NCI-H2227 treated with DMSO at 0.1 percent for 48 hours (cell line): ENCODE data around the gene SPC24.
A peak's percentile ranks its signal among the peaks of the same experiment; 100 is the strongest.

Source experiments
- DNase-seq: peaks from one replicate; lab custom pipeline; 2025; lab: John Stamatoyannopoulos, UW

Gene SPC24, protein sequence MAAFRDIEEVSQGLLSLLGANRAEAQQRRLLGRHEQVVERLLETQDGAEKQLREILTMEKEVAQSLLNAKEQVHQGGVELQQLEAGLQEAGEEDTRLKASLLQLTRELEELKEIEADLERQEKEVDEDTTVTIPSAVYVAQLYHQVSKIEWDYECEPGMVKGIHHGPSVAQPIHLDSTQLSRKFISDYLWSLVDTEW

DNA sequence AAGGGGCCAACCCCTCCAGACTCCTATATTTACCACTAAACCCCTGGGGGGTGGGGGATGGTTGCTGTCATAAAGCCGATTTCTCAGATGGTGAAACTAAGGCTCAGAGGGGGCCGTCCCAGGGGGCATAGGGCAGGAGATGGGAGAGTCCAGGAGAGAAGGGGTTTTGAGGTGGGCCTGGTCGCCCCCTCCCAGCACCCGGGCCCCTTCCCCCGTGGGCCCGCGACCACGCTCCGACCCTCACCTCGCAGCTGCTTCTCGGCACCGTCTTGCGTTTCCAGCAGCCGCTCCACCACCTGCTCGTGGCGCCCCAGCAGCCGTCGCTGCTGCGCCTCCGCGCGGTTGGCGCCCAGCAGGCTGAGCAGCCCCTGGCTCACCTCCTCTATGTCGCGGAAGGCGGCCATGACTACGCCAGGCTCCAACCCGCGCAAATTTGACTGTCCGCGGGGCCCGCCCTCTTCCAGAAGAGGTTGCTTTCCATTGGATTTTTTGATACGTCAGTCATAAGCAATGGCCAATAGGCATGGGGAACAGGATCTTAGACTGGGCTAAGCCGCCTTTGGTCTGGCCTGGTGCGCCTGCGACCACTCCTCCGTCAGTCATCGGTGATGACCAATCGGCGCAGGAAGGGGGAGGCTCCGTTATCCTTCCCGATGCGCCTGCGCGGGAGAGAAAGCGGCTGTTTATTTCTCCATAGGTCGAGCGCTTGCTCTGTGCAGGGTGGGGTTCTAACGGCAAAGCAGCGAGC lies at the start of gene SPC24:
TSS of gene SPC24 (minus strand) at position 410 of the 748 bp plus-strand sequence. CDS start at position 404, 6 bp downstream.
- peak; percentile 92 for DNase-seq

DNA sequence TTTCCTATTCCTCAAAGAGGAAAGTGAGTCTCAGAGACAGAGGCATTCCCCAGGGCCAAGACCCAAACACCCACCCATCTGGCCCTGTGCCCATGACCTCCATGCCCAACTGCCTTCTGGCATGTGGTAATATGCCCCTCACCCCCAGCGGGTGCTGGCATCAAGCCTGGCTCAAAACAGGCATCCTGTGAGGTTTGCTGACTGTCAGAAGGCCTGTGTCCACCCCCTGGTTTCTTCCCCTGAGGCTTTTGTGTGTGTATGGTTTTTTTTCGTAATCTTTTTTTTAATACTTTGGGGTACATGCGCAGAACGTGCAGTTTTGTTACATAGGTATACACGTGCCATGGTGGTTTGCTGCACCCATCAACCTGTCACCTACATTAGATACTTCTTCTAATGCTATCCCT lies 49.4 kb upstream of the SPC24 start:
- DNase-seq, result no peak

DNA sequence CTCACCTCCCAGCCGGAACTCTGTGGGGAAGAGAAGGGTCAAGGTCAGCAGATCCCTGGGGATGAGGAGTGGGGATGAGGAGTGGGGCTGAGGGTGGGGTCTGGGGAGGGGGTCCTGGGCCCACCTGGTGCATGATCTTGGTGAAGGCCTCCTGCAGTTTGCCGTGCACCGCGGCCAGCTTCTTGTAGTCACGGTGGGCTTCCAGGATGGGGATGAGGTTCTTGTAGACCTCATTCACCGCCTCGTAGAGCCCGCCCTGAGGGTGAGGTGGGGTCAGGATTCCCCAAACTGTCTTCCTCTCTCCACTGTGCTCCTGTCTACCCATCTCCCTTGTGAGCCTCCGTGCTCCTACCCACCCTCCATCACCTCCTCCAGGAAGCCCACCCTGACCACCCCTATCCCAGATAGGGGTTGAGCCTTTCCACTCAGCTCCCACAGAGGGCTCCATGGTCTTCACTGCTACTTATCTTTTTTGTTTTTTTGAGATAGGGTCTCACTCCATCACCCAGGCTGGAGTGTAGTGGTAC lies 48.6 kb upstream of the SPC24 start:
- DNase-seq, result no peak

DNA sequence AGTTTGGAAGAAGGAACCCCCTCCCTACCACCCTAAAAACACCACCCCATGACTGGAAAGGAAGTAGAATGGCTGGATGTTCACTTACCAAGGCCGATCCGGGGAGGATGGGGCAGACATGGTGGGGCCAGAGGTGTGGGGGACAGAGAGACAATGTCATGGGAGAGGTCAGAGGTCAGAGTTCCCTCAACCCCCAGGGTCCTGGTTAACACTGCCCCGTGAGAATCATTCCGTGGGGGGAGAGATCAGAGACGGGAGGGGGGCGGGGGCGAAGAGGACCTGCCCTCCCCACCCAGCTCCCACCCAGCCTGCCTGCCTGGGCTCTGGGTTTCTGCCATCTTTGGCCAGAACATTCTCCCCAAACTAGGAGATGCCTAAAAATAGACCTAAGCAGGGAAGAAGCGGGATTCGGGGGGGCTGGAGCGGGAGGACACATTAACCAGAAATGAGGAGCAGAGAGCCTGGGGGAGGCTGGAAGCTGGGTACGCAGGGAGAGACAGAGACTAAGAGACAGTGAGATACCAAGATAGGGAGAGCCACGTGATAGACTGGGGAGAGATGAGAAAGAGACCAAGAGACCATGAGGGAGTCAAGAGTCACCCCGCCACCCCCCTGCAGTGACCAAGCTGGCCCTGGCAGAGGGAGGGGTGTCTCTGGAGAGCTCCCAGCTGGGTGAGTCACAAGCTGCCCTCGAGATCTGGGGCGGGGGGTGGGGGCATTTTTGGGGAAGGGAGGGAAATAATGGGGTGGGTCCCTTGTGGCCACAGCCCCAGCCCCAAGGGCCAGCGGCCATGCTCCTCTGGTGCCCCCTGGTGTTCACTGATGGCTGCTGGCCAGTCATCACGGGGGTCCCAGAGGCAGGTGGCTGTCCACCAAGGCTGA lies 47.9 kb upstream of the SPC24 start:
- DNase-seq, result no peak

DNA sequence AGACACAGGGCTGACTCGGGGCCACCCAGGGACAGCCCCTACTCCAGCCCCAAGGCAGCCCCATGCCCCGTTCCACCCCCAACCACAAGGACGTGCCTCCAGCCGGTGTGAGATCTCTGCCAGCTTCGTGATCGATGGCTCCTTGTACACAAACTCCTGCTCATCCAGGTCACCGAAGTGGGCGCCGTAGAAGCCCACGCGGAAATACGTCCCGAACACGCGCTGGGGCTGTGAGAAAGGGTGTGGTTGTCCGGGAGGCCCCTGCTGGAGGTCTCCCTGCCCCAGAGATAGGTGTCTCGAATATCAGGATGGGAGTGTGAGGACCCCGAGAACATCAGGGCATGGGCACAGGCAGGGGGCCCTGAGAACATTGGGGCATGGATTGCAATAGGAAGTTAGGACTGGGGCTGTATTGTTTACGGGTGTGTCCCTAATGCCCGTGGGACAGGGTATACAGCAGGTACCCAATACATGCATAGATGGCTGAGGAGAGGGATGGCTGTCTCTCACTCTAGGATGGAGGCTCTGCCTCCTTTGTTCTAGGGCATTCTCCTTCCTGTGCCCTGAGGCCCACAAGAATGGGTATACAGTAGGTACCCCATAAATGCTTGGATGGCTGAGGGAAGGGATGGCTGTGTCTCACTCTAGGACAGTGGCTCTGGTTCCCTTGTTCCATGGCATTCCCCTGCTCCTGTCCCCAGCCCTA lies 47.1 kb upstream of the SPC24 start:
- no peak for DNase-seq

DNA sequence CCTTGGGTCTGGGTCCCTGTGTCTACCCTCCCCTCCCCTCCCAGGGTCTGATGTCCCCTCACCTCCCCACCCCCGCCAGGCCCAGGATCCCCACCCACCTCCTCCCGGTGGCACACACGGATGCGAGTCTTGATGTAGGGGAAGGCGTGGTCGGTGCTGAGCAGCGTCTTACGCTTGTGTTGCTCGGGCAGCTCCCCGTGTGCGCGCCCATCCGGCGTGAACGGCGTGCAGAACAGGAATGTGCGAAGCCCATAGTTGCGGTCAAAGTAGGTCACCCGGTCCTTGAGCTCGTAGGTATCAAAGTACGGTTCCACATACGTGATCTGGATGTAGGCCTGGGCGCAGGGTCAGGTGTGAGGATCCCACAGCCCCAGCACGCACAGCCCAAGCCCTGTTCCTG lies 46.2 kb upstream of the SPC24 start:
- no peak for DNase-seq

DNA sequence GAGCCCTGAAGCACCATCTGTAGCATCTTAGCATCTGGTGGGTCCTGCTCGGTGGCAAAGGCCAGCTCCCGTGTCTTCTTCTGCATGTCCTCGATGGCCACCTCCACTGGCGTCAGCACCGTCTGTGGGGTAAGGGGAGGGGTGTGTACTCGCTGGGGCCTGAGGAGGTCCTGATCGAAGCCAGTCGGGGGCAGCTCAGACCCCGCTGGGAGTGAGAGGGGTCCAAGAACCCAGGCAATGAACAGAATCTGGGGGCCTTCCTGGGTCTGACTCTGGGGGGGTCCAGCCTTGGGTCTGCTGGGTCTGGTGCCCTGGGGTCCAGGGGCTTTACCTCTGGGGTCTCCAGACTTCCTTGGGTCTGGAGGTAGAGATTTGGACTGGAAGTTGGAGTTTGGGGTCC lies 45.3 kb upstream of the SPC24 start:
- DNase-seq, result no peak

DNA sequence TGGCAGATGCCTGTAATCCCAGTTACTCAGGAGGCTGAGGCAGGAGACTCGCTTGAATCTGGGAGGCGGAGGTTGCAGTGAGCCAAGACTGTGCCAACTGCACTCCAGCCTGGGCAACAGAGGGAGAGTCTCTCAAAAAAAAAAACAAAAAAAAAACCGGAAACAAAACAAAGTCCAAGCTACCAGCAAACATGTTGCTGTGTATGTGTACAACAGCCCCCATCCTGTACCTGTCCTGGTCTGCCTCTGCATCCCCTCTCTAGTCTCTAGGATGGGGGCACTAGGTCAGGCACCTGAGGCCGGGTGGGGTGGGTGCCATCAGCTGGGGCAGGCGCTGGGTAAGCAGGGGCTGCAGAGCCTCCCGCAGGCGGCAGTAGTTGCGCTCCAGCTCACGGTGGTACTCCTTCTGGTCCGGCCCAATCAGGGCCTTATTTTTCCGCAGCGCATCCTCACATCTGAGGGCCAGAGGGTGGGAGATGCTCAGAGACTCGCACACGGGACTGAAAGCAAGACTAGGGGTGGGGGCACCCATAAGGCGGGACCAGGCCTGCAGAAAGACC lies 44.5 kb upstream of the SPC24 start:
- DNase-seq, result no peak

DNA sequence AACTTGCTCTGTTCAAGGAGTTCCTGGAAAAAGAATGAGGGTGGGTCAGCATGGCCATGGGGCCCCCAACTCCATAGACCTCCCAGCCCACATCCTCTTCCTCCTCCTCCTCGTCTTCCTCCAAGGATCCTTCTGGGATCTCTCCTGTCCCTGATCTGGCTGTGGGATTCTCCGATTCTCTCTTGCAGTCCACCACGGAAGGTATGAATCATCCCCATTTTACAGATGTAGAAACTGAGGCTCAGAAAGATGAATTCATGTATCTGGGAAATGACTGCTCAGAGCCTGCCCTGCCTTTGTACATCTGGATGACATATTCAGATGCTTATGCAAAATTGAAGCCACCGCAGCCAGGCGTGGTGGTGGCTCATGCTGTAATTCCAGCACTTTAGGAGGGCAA lies 43.9 kb upstream of the SPC24 start:
- no peak for DNase-seq

DNA sequence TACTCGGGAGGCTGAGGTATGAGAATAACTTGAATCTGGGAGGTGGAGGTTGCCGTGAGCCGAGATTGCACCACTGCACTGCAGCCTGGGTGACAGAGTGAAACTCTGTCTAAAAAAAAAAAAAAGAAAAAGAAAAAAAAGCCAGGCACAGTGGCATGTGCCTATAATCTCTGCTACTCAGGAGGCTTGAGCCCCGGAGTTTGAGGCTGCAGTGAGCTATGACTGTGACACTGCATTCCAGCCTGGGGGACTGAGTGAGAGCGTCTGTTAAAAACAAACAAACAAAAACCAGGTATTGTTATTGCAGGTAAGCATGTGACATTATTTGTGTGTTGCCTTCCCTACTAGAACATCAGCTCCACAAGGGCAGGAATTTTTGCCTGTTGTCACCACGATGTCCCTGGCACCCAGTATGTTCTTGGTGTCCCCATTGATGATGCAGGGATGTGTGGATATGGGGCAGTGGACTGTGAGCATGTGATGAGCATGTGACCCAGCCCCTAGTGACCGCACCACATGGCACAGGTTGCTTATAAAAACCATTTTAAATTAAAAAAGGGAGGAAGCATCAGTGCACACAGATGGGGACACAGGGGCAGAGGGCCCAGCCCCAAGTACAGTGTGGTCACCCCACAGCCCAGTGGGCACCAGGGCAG lies 43.3 kb upstream of the SPC24 start:
- DNase-seq, result no peak

DNA sequence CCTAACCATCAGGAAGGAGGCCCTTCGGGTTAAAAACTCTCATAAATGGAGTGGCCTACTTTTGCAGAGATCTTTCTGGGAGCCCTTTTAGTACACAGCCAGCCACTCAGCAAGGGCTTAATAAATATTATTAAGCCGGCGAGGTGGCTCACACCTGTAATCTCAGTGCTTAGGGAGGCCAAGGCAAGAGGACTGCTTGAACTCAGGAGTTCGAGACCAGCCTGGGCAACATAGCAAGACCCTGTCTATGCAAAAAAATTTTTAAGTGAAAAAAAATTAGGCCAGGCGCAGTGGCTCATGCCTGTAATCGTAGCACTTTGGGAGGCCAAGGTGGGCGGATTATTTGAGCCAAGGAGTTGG lies 42.6 kb upstream of the SPC24 start:
- no peak for DNase-seq

DNA sequence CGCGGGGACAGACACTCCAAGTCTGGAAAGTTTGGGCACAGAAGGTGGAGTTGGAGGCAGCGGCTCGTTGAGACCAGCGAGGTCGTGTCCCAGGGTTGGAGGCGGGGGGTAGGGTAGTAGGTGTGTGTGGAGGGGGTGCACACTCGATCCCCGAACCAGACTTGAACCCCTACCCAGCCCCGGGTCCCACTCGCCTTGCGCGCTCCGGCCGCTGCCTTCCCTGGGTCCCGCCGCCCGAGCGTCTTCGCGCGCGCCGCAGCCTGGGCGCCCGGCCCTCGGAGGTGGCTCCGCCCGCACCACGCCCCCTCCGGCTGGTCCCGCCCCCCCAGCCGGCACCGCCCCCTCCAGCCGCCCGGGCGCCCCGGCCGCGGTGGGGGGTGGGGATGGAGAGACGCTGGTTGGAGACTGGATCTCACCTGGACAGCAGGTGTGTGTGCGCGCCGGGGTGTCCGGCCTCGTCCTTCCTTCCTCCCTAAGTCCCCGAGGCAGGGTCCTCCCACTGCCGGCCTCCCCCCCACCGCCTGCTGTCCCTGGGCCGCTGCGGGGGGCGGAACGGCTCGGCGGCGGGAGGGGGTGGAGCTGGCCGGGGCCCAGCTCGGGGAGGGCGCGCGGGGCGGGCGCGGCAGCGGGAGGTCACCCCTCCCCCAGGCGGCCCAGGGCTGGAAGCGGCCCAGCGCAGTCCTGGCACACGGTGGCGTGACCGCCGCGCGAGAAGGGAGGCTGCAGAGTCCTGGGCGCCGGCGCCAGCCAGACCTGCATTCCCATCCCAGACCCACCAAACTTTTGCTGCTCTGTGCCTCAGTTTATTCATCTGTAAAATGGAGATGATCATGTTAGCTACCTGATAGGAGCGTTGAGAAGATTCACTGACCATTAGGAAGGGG lies 42.0 kb upstream of the SPC24 start, which contains the start of gene KANK2:
TSS of gene KANK2 (minus strand) at position 255 of the 884 bp plus-strand sequence. CDS start 3,034 bp downstream, outside the sequence.
- DNase-seq, result peak; percentile 66

DNA sequence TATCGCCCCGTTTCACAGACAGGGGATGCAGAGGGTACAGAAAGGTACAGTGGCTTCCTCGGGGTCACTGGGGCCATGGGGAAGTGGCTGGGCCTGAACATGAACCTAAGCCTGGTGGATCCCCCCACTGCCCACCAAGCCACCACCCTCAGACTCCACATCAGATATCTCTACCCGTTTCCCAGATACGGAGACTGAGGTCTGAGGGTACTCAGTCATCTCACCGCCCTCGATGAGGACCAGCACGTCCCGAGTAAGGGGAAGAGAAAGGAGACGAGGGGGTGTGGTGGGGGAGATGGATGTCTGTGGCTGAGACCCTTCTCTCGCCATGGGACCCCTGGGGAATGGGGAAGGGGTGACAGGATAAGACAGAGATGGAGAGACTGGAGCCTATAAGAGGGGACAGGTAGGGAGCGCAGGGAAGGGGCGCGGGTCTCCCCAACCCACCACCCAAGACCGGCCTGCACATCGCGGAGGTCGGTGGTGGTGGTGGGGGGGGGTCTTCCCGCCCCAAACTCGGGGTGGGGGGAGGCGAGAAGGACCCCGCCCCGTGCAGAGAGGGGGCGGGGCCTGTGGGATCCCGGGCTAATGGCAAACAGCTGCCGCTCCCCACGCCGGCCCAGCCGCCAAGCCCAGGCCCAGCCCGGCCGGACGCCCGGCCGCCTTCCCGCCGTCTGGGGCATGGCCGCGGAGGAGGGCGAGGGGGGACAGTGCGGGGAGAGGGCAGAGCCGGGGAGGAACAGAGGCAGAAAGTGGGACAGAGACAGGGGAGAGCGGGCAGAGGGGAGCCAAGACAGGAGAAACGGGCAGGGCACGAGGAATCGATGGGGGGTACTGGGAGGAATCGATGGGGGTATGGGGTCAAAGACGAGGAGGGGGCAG lies 41.1 kb upstream of the SPC24 start:
- no peak for DNase-seq

DNA sequence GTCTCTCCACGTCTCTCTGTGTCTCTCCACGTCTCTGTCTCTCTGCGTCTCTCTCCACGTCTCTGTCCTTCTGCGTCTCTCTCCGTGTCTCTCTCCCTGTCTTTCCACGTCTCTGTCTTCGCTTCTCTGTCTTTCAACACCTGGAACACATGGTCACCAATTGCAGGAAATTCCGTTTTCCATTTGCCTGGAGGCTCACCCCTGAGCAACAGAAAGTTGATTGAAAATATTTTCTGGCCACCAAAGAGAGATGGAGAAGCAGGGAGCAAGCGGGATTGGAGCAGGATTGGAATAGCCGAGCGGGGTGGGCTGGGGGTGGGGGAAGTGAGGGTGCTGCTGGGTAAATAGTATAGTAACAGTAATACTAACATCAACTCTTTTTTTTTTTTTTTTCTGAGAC lies 40.1 kb upstream of the SPC24 start:
- DNase-seq, result no peak

DNA sequence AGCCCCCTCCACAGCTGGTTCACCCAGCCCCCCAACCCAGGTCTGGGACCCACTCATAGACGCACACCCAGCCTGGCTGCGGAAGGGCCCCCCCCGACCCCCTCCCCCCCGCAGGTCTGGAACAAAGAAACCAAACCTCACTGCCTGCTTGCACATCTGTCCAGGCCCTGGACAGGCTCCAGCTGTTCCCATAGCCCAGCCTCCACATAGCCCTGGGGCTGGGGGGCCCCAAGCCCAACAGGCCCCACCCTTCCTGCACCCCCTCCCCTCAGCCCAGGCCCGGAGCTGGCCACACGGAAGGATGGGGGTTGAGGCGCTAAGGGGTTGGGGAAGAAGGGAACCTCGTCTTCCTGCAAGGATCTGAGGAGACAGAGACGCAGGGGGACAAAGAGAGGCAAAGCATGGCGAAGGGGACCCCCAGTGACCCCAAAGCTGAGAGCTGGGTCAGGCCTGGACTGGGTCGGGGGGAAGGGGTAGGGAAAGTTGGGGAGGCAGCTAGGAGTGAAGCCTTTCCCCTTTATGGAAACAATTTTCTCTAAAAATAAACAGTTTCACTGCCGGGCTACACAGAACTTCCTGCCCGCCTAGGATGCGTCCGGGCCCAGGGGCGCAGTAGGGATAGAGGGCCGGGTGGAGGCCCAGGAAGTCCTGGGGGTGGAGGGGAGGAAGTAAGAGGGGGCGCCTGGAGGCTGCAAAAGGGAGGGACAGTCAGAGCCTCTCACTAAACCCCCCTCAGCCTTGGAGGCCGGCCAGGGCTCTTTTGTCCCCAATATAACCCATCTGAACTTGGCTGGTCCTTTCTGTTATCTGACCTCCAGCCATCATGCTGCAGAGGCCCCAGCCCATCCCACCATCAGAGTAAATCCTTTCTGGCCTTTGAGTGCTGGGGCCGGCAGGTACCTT lies 39.3 kb upstream of the SPC24 start:
- DNase-seq, result no peak

DNA sequence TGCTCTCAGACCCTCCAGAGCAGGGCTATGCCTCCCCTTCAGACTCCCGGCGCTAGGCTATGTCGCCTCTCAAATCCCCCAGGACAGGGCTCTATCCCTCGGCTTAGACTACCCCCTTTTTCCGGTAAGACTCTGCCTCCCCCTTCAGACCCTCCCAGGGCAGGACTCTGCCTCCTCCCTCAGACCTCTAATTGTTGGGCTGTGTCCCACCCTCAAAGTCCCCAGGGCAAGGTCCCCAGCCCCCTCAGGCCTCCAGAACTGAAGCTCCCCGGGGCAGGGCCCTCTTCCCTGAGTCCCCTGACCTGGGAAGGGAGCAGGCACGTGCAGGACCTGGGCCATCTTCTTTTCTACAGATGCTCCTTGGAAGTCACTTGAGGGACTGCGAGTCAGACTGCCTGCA lies 38.6 kb upstream of the SPC24 start:
- no peak for DNase-seq

DNA sequence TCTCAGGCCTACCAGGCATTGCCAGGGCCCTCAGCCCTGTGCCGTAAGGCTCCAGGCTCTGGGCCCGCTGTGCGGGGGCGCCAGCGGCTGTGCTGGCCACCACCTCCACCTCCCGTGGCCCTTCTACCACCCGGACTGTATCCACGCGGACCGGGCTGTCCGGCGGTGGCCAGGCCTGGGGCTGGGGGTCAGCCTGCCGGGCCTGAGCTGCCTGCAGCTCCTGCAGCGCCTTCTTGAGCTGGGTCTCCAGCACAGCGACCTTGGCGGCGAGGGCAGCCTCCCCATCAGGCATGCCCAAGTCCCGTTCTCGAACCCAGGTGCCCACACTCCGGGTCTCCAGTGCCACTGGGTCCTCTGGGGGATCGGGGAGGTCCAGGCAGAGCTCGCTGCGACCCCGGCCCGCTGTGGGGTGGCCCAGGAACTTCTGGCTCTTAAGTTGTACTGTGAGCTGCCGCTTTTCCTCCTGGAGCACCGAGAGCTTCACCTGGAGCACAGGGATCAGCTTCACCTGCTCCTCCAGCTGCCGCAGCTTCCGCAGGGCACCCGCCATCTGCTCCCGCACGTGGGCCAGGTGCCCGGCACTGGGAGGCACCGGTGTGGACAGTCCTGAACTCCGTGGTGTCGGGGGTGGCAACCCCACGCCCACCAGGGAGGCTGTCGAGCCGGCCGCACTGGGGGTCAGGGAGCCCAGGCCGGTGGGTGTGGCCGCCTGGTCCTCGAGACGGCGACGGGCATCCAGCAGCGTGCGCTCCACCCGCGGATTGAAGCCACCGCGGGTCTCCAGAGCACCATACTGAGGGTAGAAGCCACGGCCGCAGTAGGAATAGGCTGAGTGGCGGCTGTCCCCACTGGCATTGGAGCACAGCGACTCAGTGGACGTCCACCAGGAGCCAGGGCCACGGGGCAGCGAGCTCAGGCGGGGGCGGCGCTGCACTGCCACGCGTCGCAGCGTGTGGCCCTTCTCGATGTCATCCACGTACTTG lies 37.7 kb upstream of the SPC24 start:
- DNase-seq, result no peak
